ENCODE results near the gene MYH3.

The MYH3 gene

DNA sequence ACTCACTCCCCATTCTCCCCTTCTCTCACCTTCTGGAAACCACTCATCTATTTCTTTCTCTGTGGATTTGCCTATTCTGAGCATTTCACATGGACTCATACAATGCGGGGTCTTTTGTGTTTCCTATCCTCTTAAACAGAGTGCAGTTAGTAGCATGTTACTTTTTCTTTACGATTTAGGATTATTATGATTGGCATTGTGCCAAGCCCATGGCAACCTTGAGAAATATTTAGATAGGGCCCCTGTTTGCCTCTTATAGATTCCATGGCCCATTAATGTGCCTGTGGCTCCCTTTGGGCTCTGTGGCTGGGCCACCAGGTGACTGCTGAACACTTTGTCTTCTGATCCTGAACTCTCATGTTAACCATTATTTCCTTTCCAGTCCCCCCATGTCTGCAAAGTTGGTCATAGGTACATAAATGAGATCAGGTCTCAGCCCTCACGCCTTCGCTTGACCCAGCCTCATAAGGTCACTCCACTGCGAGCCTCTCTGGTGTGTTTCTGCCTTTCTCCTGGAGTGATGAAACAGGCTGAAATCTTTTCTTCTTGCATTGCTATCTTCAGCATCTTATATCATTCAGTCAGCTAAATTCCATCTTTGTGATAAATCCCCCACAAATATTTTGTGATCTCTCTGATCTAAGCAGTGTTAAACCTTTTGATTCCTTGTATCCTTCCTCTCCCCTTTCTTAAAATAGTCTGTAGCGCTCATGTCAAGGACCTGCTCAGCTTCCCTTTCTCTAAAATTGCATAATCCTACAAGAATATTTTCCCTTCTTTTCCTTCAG, 44.0 kb downstream of the MYH3 start:
- no peak for TF ChIP-seq EZH2phosphoT487 (IDR thresholded peaks at IDR 0.05; ENCODE audit: low read depth)
- TF ChIP-seq, protein P1, sequence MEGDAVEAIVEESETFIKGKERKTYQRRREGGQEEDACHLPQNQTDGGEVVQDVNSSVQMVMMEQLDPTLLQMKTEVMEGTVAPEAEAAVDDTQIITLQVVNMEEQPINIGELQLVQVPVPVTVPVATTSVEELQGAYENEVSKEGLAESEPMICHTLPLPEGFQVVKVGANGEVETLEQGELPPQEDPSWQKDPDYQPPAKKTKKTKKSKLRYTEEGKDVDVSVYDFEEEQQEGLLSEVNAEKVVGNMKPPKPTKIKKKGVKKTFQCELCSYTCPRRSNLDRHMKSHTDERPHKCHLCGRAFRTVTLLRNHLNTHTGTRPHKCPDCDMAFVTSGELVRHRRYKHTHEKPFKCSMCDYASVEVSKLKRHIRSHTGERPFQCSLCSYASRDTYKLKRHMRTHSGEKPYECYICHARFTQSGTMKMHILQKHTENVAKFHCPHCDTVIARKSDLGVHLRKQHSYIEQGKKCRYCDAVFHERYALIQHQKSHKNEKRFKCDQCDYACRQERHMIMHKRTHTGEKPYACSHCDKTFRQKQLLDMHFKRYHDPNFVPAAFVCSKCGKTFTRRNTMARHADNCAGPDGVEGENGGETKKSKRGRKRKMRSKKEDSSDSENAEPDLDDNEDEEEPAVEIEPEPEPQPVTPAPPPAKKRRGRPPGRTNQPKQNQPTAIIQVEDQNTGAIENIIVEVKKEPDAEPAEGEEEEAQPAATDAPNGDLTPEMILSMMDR (IDR thresholded peaks at IDR 0.05; ENCODE audit: low read depth, low read length): no peak
- Histone ChIP-seq H3K36me3 (replicated peaks; ENCODE audit: low read depth, low read length) (no peaks in the 10 kb centered on the region), H3K9ac (ENCODE audit: low read length) (no peak overlapping the region), H3K4me3 (ENCODE audit: low read length) (no peak overlapping the region), H3K4me2 (ENCODE audit: low read length) (no peak overlapping the region), H2AFZ (ENCODE audit: low read depth, low read length) (no peak overlapping the region), H3K27me3 (ENCODE audit: low read depth, low read length) (no peaks in the 10 kb centered on the region), H3K27ac (ENCODE audit: low read length) (no peak overlapping the region), H3K9me3 (ENCODE audit: insufficient read depth, low read length) (no peaks in the 10 kb centered on the region), H3K79me2 (ENCODE audit: low read length) (no peaks in the 10 kb centered on the region), H3K4me1 (ENCODE audit: low read length) (no peaks in the 10 kb centered on the region), H4K20me1 (ENCODE audit: insufficient read depth, low read length) (no peaks in the 10 kb centered on the region)

DNA sequence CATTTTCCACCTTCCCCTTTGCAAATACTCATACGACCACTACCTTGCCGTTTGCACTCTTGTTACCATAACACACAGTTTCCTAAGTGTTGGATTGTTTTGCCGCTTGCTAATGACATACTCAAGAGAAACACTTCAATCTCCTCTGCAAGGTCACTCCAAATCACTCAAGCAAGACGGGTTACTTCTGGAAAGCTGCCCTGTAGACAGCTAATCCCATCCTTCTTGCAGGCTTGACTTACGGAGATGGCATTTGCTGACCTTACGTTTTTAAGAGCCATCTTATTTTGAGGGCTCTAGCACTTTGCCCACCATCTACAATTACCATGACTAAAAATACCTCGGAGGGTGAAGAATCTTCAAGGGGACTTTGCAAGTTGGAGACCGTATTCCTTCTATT, 46.2 kb downstream of the MYH3 start:
- Histone ChIP-seq H3K79me2 (ENCODE audit: low read length) (no peaks in the 10 kb centered on the region), H3K9ac (ENCODE audit: low read length) (no peak overlapping the region), H3K27me3 (ENCODE audit: low read depth, low read length) (no peaks in the 10 kb centered on the region), H3K4me1 (ENCODE audit: low read length) (no peaks in the 10 kb centered on the region), H2AFZ (ENCODE audit: low read depth, low read length) (no peak overlapping the region), H3K27ac (ENCODE audit: low read length) (no peak overlapping the region), H3K36me3 (replicated peaks; ENCODE audit: low read depth, low read length) (no peaks in the 10 kb centered on the region), H3K9me3 (ENCODE audit: insufficient read depth, low read length) (no peaks in the 10 kb centered on the region), H3K4me2 (ENCODE audit: low read length) (no peak overlapping the region), H3K4me3 (ENCODE audit: low read length) (no peak overlapping the region), H4K20me1 (ENCODE audit: insufficient read depth, low read length) (no peaks in the 10 kb centered on the region)
- TF ChIP-seq EZH2phosphoT487 (IDR thresholded peaks at IDR 0.05; ENCODE audit: low read depth): no peak
- TF ChIP-seq, protein P1 (IDR thresholded peaks at IDR 0.05; ENCODE audit: low read depth, low read length): no peak

- no peaks in the 10 kb centered on the region for H4K20me1 ChIP-seq (ENCODE audit: insufficient read depth, low read length)
- no peak overlapping the region for H3K4me3 ChIP-seq (ENCODE audit: low read length)
- H3K4me1 ChIP-seq (ENCODE audit: low read length): no peaks in the 10 kb centered on the region
- no peaks in the 10 kb centered on the region for H3K36me3 ChIP-seq (replicated peaks; ENCODE audit: low read depth, low read length)
- no peak overlapping the region for H3K4me2 ChIP-seq (ENCODE audit: low read length)
- H3K27me3 ChIP-seq (ENCODE audit: low read depth, low read length): no peaks in the 10 kb centered on the region
- no peak overlapping the region for H2AFZ ChIP-seq (ENCODE audit: low read depth, low read length)
- no peak overlapping the region for H3K27ac ChIP-seq (ENCODE audit: low read length)
- no peaks in the 10 kb centered on the region for H3K9me3 ChIP-seq (ENCODE audit: insufficient read depth, low read length)
- no peaks in the 10 kb centered on the region for H3K79me2 ChIP-seq (ENCODE audit: low read length)
- TF ChIP-seq, protein P1 (IDR thresholded peaks at IDR 0.05; ENCODE audit: low read depth, low read length): no peak
- no peak for TF ChIP-seq EZH2phosphoT487 (IDR thresholded peaks at IDR 0.05; ENCODE audit: low read depth)
- no peak overlapping the region for H3K9ac ChIP-seq (ENCODE audit: low read length)
Observed at GRCh38 chr17:10608244-10608643, 48.9 kb downstream of the MYH3 start.

- Histone ChIP-seq H4K20me1 (ENCODE audit: insufficient read depth, low read length) (no peaks in the 10 kb centered on the region), H3K4me3 (ENCODE audit: low read length) (no peak overlapping the region), H3K79me2 (ENCODE audit: low read length) (no peaks in the 10 kb centered on the region), H3K4me1 (ENCODE audit: low read length) (no peaks in the 10 kb centered on the region), H3K27ac (ENCODE audit: low read length) (no peak overlapping the region), H3K27me3 (ENCODE audit: low read depth, low read length) (no peaks in the 10 kb centered on the region), H2AFZ (ENCODE audit: low read depth, low read length) (no peak overlapping the region), H3K9ac (ENCODE audit: low read length) (no peak overlapping the region), H3K36me3 (replicated peaks; ENCODE audit: low read depth, low read length) (no peaks in the 10 kb centered on the region), H3K4me2 (ENCODE audit: low read length) (no peak overlapping the region), H3K9me3 (ENCODE audit: insufficient read depth, low read length) (no peaks in the 10 kb centered on the region)
- TF ChIP-seq, protein P1 (IDR thresholded peaks at IDR 0.05; ENCODE audit: low read depth, low read length): no peak
- TF ChIP-seq EZH2phosphoT487 (IDR thresholded peaks at IDR 0.05; ENCODE audit: low read depth): no peak
Observed at GRCh38 chr17:10606110-10606509, 51.0 kb downstream of the MYH3 start.
